Endodermal cell (in vitro differentiated cells): ENCODE measurements around the gene SLC37A4. TPM values are rescaled to one million over a fixed set of nuclear protein-coding genes. Genes with fewer than 3 reads are reported as not detected.
"Not testable (repeated sequence)": the region's sequence is repeated elsewhere in the genome, so short reads cannot be mapped to it uniquely, and the experiment has no call there.

Experiments
- DNase-seq: peaks from one replicate; pipeline ENCODE4 v3.0.0-alpha.2; 2017
- H3K27ac ChIP-seq: 2 replicates; pipeline ENCODE4 v1.5.1; 2013; ENCODE audit warnings: mild to moderate bottlenecking, low read depth, low read length, moderate library complexity
- H3K27me3 ChIP-seq: 2 replicates; pipeline ENCODE4 v1.6.1; 2013; ENCODE audit warnings: mild to moderate bottlenecking, low read length, moderate library complexity; ENCODE audit not compliant: insufficient read depth, control insufficient read depth, poor library complexity, severe bottlenecking
- H3K36me3 ChIP-seq: 2 replicates; pipeline ENCODE4 v1.7.0; 2013; ENCODE audit warnings: mild to moderate bottlenecking, low read length, moderate library complexity; ENCODE audit not compliant: control insufficient read depth, insufficient read depth
- H3K4me1 ChIP-seq: one replicate; pipeline ENCODE4 v1.7.0; 2013; ENCODE audit warnings: low read length; ENCODE audit not compliant: control insufficient read depth, insufficient read depth
- H3K4me3 ChIP-seq: 2 replicates; pipeline ENCODE4 v1.5.1; 2013; ENCODE audit warnings: mild to moderate bottlenecking, low read length, moderate library complexity
- H3K9ac ChIP-seq: 2 replicates; pipeline ENCODE4 v1.6.1; 2013; ENCODE audit warnings: mild to moderate bottlenecking, low read length, moderate library complexity; ENCODE audit not compliant: poor library complexity, severe bottlenecking; ENCODE audit errors: extremely low read depth
- H3K9me3 ChIP-seq: 2 replicates; pipeline ENCODE4 v1.6.1; 2013; ENCODE audit warnings: mild to moderate bottlenecking, low read length, moderate library complexity; ENCODE audit not compliant: control insufficient read depth
- H3K27ac Mint-ChIP-seq: 2 replicates; pipeline ENCODE4 v1.8.0; 2020; ENCODE audit warnings: mixed read lengths
- H3K27me3 Mint-ChIP-seq: 2 replicates; pipeline ENCODE4 v1.8.0; 2021; ENCODE audit warnings: mild to moderate bottlenecking, mixed read lengths; ENCODE audit not compliant: insufficient read depth
- H3K36me3 Mint-ChIP-seq: 2 replicates; pipeline ENCODE4 v1.8.0; 2020; ENCODE audit warnings: low read depth, mixed read lengths
- H3K4me1 Mint-ChIP-seq: 2 replicates; pipeline ENCODE4 v1.8.0; 2020; ENCODE audit warnings: mixed read lengths
- H3K4me3 Mint-ChIP-seq: 2 replicates; pipeline ENCODE4 v1.8.0; 2020; ENCODE audit warnings: mild to moderate bottlenecking, moderate library complexity, mixed read lengths
- H3K9me3 Mint-ChIP-seq: 2 replicates; pipeline ENCODE4 v1.8.0; 2020; ENCODE audit warnings: mild to moderate bottlenecking, mixed read lengths
- WGBS, 2 experiments: methylation state at CpG; one replicate each; pipeline versions ENCODE4 v1.1.5 to v1.1.7; 2013; ENCODE audit warnings: missing lambda C conversion rate in 2 of 2, mixed read lengths in 1 of 2; ENCODE audit not compliant: insufficient coverage in 1 of 2, insufficient read length in 1 of 2; 5-methylcytosine and 5-hydroxymethylcytosine counted together
- total RNA-seq, 2 donors: library from RNA; stranded (reverse); fragmentation: NEBNext Ultra II Directional in 1 of 2; extraction: Animal tissue kit (Norgen Biotek cat#: 25700) in 1 of 2; gene quantifications; 2 replicates in 1 of 2; 3 replicates in 1 of 2; pipeline ENCODE4 v1.2.1, GENCODE V29; 2021
- TF ChIP-seq, protein P1 (sequence below): fragments of 200-600 bp; sonication (generic); conservative IDR thresholded peaks from 2 replicates; pipeline ENCODE4 v1.5.0; 2021; ENCODE audit warnings: antibody characterized with exemption, mild to moderate bottlenecking

Gene SLC37A4
- total RNA-seq, 2 donors from 2014 or later = 63.6 to 75.3 TPM

DNA sequence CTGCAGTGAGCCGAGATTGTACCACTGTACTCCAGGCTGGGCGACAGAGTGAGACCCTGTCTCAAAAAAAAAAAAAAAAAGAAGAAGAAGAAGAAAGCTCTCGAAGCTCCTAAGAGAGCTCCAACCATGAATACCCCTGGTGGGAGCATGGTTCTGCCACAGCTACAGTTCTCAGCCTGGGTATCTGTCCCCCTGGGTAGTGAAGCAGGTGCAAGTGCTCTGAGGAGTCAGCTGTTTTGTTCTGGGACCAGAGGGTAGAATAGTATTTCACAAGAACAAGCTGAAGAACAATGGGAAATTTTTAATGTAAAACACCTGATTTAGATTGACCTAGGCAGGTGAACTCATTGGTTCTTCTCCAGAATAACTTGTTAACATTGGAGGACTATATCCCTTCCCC, 30.6 kb upstream of the SLC37A4 start:
- no peaks in the 10 kb centered on the region for H3K9me3 ChIP-seq
- WGBS, 2 experiments = 69 to 92% methylated on average over 2 to 3 of the region's 3 CpGs
- Mint-ChIP-seq H3K27ac (no peak overlapping the region), H3K27me3 (no peaks in the 10 kb centered on the region), H3K4me1 (peaks cover 9% of the 10 kb centered on the region), H3K36me3 (peaks cover 6% of the 10 kb centered on the region), H3K9me3 (peaks cover 6% of the 10 kb centered on the region), H3K4me3 (no peak overlapping the region)
- DNase-seq = no peak
- H3K9ac ChIP-seq = no peak overlapping the region
- H3K4me1 ChIP-seq = no peaks in the 10 kb centered on the region
- H3K27ac ChIP-seq = no peak overlapping the region
- TF ChIP-seq, protein P1, sequence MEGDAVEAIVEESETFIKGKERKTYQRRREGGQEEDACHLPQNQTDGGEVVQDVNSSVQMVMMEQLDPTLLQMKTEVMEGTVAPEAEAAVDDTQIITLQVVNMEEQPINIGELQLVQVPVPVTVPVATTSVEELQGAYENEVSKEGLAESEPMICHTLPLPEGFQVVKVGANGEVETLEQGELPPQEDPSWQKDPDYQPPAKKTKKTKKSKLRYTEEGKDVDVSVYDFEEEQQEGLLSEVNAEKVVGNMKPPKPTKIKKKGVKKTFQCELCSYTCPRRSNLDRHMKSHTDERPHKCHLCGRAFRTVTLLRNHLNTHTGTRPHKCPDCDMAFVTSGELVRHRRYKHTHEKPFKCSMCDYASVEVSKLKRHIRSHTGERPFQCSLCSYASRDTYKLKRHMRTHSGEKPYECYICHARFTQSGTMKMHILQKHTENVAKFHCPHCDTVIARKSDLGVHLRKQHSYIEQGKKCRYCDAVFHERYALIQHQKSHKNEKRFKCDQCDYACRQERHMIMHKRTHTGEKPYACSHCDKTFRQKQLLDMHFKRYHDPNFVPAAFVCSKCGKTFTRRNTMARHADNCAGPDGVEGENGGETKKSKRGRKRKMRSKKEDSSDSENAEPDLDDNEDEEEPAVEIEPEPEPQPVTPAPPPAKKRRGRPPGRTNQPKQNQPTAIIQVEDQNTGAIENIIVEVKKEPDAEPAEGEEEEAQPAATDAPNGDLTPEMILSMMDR = no peak
- H3K36me3 ChIP-seq = no peaks in the 10 kb centered on the region
- H3K4me3 ChIP-seq = no peak overlapping the region
- no peaks in the 10 kb centered on the region for H3K27me3 ChIP-seq

DNA sequence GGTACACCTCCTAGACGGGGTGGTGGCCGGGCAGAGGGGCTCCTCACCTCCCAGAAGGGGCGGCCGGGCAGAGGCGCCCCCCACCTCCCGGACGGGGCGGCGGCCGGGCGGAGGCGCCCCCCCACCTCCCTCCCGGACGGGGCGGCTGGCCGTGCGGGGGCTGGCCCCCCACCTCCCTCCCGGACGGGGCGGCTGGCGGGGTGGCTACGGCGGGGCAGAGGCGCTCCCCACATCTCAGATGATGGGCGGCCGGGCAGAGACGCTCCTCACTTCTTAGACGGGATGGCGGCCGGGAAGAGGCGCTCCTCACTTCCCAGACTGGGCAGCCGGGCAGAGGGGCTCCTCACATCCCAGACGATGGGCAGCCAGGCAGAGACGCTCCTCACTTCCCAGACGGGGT, 28.5 kb upstream of the SLC37A4 start:
- not testable (repeated sequence) for H3K27me3 Mint-ChIP-seq, H3K27me3 ChIP-seq, H3K4me1 ChIP-seq, H3K27ac Mint-ChIP-seq, H3K9me3 ChIP-seq, H3K9me3 Mint-ChIP-seq, DNase-seq, H3K4me3 Mint-ChIP-seq, H3K9ac ChIP-seq, H3K4me3 ChIP-seq, H3K27ac ChIP-seq
- 89% methylated on average over 20 of the region's 35 CpGs; no CpG with 5 or more reads in 1 of the 2 experiments for WGBS, 2 experiments
- peaks cover 16% of the 10 kb centered on the region for H3K4me1 Mint-ChIP-seq
- H3K36me3 ChIP-seq = peaks cover 16% of the 10 kb centered on the region
- H3K36me3 Mint-ChIP-seq = peaks cover 24% of the 10 kb centered on the region

DNA sequence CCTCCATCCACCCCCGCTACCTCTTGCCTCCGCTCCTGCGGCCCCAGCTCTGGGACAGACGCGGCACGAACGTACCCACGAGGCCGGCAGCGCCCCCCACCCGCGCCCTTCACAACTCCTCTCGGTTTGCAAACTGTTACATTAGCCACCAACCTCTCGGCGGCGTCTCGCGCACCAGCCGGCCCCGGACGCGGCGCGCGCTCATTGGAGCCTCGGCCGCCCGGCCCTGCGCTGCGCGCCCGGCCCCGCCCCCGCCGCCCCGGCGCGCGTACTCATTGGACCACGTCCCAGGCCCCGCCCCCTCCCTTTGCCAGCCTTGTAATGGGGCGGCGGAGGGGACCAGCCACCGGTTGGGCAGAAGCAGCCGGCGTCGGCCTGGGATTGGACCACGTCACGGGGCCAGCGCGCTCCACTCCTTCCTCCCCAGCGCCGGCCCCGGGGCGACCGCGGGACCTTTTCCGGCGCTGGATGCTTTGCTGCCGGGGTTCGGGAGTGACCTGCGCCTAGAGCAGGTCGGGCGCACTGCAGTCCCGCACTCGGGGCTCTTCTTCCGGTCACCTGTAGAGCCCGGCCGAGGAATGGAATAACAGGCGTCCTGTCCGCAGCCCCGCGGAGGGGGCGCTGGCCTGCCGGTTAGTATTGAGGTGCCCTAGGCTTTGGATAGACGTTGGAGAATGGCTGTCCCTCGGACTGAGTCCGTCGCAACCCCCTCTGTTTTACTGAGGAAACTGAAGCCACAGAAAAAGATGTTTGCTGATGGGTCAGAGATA, 26.5 kb upstream of the SLC37A4 start, which contains the start of gene HYOU1:
Gene HYOU1, minus strand, starts transcription at position 206 of the 770 bp plus-strand sequence. CDS start 1,045 bp downstream, outside the sequence.
- DNase-seq = peak; percentile 99
- Mint-ChIP-seq H3K4me1 (peaks cover 16% of the 10 kb centered on the region), H3K4me3 (peak within 1 kb of the TSS; percentile 90), H3K36me3 (peaks cover 42% of the 10 kb centered on the region), H3K9me3 (peaks cover 6% of the 10 kb centered on the region), H3K27me3 (no peaks in the 10 kb centered on the region), H3K27ac (peak within 1 kb of the TSS; percentile 97)
- 0% methylated on average over 25 to 79 of the region's 79 CpGs for WGBS, 2 experiments
- TF ChIP-seq, protein P1 = peak; percentile 65
- peaks cover 35% of the 10 kb centered on the region for H3K36me3 ChIP-seq
- H3K4me1 ChIP-seq = no peaks in the 10 kb centered on the region
- no peaks in the 10 kb centered on the region for H3K27me3 ChIP-seq
- peak within 1 kb of the TSS; percentile 93 for H3K4me3 ChIP-seq
- peak within 1 kb of the TSS; percentile 88 for H3K27ac ChIP-seq
- peak within 1 kb of the TSS; percentile 81 for H3K9ac ChIP-seq
- H3K9me3 ChIP-seq = no peaks in the 10 kb centered on the region
